ENCODE measurements around the gene NBAS.

DNA sequence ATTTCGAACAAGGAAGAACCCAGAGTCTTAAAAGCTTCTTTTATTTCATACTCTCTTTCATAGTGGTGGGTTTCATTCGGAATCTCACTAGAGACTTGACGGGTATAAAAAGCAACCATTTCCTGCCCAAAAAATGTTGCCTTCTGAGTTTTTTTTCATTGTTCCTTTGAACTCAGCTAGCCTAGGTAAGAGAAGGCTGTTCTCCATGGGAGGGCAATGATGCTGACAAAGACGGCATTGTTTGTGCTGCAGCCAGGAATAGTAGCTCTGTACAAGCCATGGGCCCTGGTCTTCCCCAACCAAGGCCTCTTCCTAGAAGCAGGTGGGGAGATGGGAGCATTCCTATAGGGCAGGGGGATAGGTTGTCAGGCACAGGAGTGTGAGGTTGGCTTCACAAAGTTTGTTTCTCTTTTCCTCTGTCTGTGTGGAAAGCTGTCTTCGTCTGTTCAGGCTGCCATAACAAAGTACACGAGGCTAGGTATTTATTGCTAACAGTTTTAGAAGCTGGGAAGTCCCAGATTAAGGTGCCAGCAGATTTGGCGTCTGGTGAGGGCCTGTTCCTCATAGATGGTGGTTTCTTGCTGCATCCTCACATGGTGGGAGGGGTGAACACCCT lies 405.1 kb downstream of the NBAS start:
- TF ChIP-seq EZH2 (IDR thresholded peaks at IDR 0.05; ENCODE audit: insufficient read depth, poor library complexity, severe bottlenecking): no peak
- no peak for TF ChIP-seq EZH2phosphoT487 (IDR thresholded peaks at IDR 0.05; ENCODE audit: insufficient read depth, low read depth)

All from GM23248 (cell line).